Measurements from ENCODE around the gene FBXO30. TPM values are rescaled to one million over a fixed set of nuclear protein-coding genes. Genes with fewer than 3 reads are reported as not detected.

The FBXO30 gene
- total RNA-seq, 4 donors from 2014 or later = 8.6 to 38.3 (median 17.7) TPM

- peak overlapping the region; percentile 91 to 99 (median 94) for H3K27ac ChIP-seq
- H3K4me1 ChIP-seq = peaks cover 53 to 58% of the 10 kb centered on the region in 2 donors
- no peaks in the 10 kb centered on the region for H3K9me3 ChIP-seq
- ATAC-seq (no peak), DNase-seq (no peak)
- peak overlapping the region; percentile 76 to 95 (median 84) for H3K4me3 ChIP-seq
- H3K27me3 ChIP-seq = no peaks in the 10 kb centered on the region
- no peaks in the 10 kb centered on the region for H3K36me3 ChIP-seq
- TF ChIP-seq, protein P1, sequence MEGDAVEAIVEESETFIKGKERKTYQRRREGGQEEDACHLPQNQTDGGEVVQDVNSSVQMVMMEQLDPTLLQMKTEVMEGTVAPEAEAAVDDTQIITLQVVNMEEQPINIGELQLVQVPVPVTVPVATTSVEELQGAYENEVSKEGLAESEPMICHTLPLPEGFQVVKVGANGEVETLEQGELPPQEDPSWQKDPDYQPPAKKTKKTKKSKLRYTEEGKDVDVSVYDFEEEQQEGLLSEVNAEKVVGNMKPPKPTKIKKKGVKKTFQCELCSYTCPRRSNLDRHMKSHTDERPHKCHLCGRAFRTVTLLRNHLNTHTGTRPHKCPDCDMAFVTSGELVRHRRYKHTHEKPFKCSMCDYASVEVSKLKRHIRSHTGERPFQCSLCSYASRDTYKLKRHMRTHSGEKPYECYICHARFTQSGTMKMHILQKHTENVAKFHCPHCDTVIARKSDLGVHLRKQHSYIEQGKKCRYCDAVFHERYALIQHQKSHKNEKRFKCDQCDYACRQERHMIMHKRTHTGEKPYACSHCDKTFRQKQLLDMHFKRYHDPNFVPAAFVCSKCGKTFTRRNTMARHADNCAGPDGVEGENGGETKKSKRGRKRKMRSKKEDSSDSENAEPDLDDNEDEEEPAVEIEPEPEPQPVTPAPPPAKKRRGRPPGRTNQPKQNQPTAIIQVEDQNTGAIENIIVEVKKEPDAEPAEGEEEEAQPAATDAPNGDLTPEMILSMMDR (IDR thresholded peaks at IDR 0.05 in 4 of 5, conservative IDR thresholded peaks at IDR 0.05 in 1 of 5) = no peak
- TF ChIP-seq POLR2A (IDR thresholded peaks at IDR 0.05) = no peak
- in situ Hi-C loops (cut with MboI; ENCODE audit: low sequenced_read_pairs in 4 of 4) (loop anchor here (10.0 to 25.0 kb wide), 4 partner anchors 79 to 1399 kb away; partner anchors contain the start of genes EPM2A (in 2 of the 4), SHPRH (in 1 of the 4) and STXBP5 (in 1 of the 4)), intact Hi-C loops (cut with DNase I; ENCODE audit: low total_unique reads) (loop anchor here (1.0 to 5.0 kb wide), 4 partner anchors 78 to 729 kb away; partner anchors contain the start of genes EPM2A, RAB32 and SHPRH)
Measured at GRCh38 chr6:145813285-145814034, 1.1 kb downstream of the FBXO30 start.

DNA sequence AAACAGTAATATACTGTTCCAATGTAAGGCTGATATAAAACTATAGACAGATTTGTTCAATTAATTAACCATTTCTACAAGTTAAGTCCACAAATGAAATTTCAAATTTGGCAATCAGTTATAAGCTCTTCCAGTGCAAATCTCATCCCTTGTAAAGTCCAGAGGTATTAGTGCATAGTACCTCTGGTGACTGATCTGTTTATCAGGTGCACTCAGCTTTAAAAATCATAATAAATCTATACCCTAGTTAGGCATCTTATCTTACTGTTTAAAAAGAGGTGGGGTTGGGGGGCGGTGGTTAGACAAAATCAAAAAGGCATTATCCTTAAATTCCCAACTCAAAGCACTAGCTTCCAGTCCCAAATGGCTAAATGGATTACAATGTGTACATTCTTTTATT, 2.9 kb downstream of the FBXO30 start:
- DNase-seq = no peak
- Histone ChIP-seq H3K27ac (peak overlapping the region; percentile 91 to 99 (median 94)), H3K4me1 (peaks cover 51 to 68% of the 10 kb centered on the region in 2 donors), H3K36me3 (no peaks in the 10 kb centered on the region), H3K9me3 (no peaks in the 10 kb centered on the region), H3K27me3 (no peaks in the 10 kb centered on the region), H3K4me3 (peak overlapping the region; percentile 6 to 95 (median 81))
- in situ Hi-C loops (cut with MboI; ENCODE audit: low sequenced_read_pairs in 4 of 4) = loop anchor here (10.0 to 25.0 kb wide), 4 partner anchors 77 to 1401 kb away; partner anchors contain the start of genes EPM2A (in 2 of the 4), SHPRH (in 1 of the 4) and STXBP5 (in 1 of the 4)
- TF ChIP-seq, protein P1 (IDR thresholded peaks at IDR 0.05 in 4 of 5, conservative IDR thresholded peaks at IDR 0.05 in 1 of 5) = no peak
- TF ChIP-seq POLR2A (IDR thresholded peaks at IDR 0.05) = no peak
- intact Hi-C loops (cut with DNase I; ENCODE audit: low total_unique reads) = loop anchor here (5.0 kb wide), 3 partner anchors 91 to 731 kb away; partner anchors contain the start of genes RAB32 and SHPRH
- no peak for ATAC-seq

DNA sequence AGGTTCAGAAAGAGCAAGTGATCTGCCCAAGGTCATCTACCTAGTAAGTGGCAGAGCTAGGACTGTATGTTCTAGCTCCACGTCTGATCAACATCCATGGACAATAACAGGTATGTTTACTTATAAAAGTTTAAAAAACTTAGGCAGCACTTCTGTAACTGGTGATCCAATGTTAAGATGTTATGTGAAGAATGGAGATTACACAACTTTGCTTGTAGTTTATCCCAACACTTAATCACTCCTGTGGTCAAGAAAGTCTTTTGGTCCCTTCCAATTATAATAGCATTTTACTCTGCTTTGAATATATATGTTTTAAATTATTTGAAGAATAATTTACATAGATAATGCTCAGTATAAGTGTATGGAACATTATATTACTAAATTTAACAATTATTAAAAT, 4.8 kb downstream of the FBXO30 start:
- Histone ChIP-seq H3K4me3 (peak overlapping the region in 1 of 4 donors; percentile 86), H3K27ac (peak overlapping the region; percentile 16 to 99 (median 58)), H3K9me3 (no peaks in the 10 kb centered on the region), H3K4me1 (peaks cover 42 to 56% of the 10 kb centered on the region in 2 donors), H3K36me3 (peaks cover 0 to 14% of the 10 kb centered on the region in 2 donors), H3K27me3 (no peaks in the 10 kb centered on the region)
- in situ Hi-C loops (cut with MboI; ENCODE audit: low sequenced_read_pairs in 4 of 4) = loop anchor here (10.0 to 25.0 kb wide), 4 partner anchors 75 to 1403 kb away; partner anchors contain the start of genes EPM2A (in 2 of the 4), SHPRH (in 1 of the 4) and STXBP5 (in 1 of the 4)
- ATAC-seq (peak in 1 of 2 donors; percentile 30), DNase-seq (no peak)
- TF ChIP-seq, protein P1 (IDR thresholded peaks at IDR 0.05 in 4 of 5, conservative IDR thresholded peaks at IDR 0.05 in 1 of 5) = no peak
- TF ChIP-seq POLR2A (IDR thresholded peaks at IDR 0.05) = no peak
- intact Hi-C loops (cut with DNase I; ENCODE audit: low total_unique reads) = loop anchor here (5.0 kb wide), 3 partner anchors 93 to 733 kb away; partner anchors contain the start of genes RAB32 and SHPRH

DNA sequence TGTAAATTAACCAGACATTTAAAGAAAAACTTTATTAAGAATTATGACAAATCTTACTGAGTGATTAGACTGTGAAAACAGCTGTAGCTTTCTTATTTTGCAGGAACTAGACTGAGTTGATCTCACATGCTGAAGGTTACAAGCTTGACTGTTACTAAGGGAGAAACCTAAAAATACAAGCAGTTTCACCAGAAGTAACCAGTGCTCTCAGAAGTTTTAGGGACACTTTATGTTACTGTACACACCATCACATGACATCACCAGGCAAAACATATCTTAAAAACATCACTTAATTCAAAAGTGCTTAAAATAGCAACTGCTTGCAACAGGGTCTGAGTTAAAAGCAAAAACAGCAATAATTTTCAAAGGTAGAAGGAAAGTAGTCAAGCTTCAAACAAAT, 5.4 kb downstream of the FBXO30 start:
- intact Hi-C loops (cut with DNase I; ENCODE audit: low total_unique reads) = no loop called here
- ATAC-seq = no peak
- in situ Hi-C loops (cut with MboI; ENCODE audit: low sequenced_read_pairs in 4 of 4) = loop anchor here in 1 of 4 donors (25.0 kb wide), 1 partner anchor 1403 kb away; the partner anchor contains the start of gene STXBP5
- no peak for DNase-seq
- Histone ChIP-seq H3K9me3 (no peaks in the 10 kb centered on the region), H3K27me3 (no peaks in the 10 kb centered on the region), H3K27ac (peak overlapping the region; percentile 16 to 99 (median 58)), H3K4me3 (peak overlapping the region in 1 of 4 donors; percentile 86), H3K36me3 (peaks cover 0 to 20% of the 10 kb centered on the region in 2 donors), H3K4me1 (peaks cover 42 to 56% of the 10 kb centered on the region in 2 donors)
- no peak for TF ChIP-seq POLR2A (IDR thresholded peaks at IDR 0.05)
- TF ChIP-seq, protein P1 (IDR thresholded peaks at IDR 0.05 in 4 of 5, conservative IDR thresholded peaks at IDR 0.05 in 1 of 5) = no peak
